Lower lobe of right lung (tissue), 2 donors: ENCODE results near the gene JMJD8. TPM values are rescaled to one million over a fixed set of nuclear protein-coding genes. Genes with fewer than 3 reads are reported as not detected.

Experiments
- ATAC-seq, 2 donors: fragments of 200-7000 bp; cut with Tn5 transposase; one replicate each; pipeline ENCODE4 v1.9.1; 2020 to 2022; ENCODE audit warnings: mild to moderate bottlenecking in 2 of 2, moderate library complexity in 2 of 2
- DNase-seq: peaks from one replicate; pipeline ENCODE4 v3.0.0-alpha.2; 2020
- H3K27ac ChIP-seq: fragments of 200-600 bp; one replicate; pipeline ENCODE4 v1.8.0; 2022
- H3K27me3 ChIP-seq: fragments of 200-600 bp; one replicate; pipeline ENCODE4 v1.8.0; 2022; ENCODE audit warnings: low read depth
- H3K36me3 ChIP-seq: fragments of 200-600 bp; one replicate; pipeline ENCODE4 v1.8.0; 2022; ENCODE audit warnings: mild to moderate bottlenecking
- H3K4me1 ChIP-seq: fragments of 200-600 bp; one replicate; pipeline ENCODE4 v1.8.0; 2022
- H3K4me3 ChIP-seq: fragments of 200-600 bp; one replicate; pipeline ENCODE4 v1.8.0; 2022; ENCODE audit warnings: mild to moderate bottlenecking
- H3K9me3 ChIP-seq: fragments of 200-600 bp; one replicate; pipeline ENCODE4 v1.8.0; 2022
- intact Hi-C: fragments of 100-400 bp; cut with DNase I; formaldehyde crosslinking; loops from one replicate; pipeline ENCODE4 v1.11.0; 2022
- total RNA-seq: library from RNA; stranded (reverse); fragmentation: NEBNext Ultra II Directional; extraction: Animal tissue kit (Norgen Biotek cat#: 25700); gene quantifications from one replicate; pipeline ENCODE4 v1.2.1, GENCODE V29; 2021
- TF ChIP-seq, protein P1 (sequence below): fragments of 200-600 bp; IDR thresholded peaks from one replicate; pipeline ENCODE4 v1.8.0; 2022; ENCODE audit warnings: antibody characterized with exemption, mild to moderate bottlenecking
- donor health status: DM: no; HTN: yes; CAD: no; lungs with severe emphysema.

Gene JMJD8
- total RNA-seq, 1 donor from 2014 or later: 43.2 TPM

DNA sequence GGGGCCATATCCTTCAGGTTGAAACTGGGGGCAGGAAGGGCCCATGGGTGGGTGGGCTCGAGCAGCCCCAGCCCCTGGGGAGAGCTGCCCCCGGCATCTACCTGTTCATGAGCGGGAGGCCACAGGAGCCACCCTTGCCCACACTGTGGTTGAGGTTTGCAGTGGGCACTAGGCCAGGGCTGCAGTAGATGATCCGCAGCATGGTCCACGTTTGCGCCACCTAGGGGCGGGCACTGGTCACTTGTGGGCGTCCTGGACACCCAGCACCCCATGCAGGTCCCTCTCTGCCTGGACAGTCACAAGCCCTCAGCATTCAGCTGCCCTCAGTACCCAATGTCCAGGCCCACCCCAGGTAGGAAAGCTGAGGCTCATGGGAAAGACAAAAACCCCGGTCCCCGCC is 1.8 kb upstream of the JMJD8 start:
- no peak overlapping the region for H3K27ac ChIP-seq
- intact Hi-C loops: no loop called here
- no peak overlapping the region for H3K4me3 ChIP-seq
- H3K9me3 ChIP-seq: no peaks in the 10 kb centered on the region
- peaks cover 36% of the 10 kb centered on the region for H3K36me3 ChIP-seq
- H3K4me1 ChIP-seq: peaks cover 66% of the 10 kb centered on the region
- DNase-seq (peak; percentile 74), ATAC-seq (no peak)
- TF ChIP-seq, protein P1, sequence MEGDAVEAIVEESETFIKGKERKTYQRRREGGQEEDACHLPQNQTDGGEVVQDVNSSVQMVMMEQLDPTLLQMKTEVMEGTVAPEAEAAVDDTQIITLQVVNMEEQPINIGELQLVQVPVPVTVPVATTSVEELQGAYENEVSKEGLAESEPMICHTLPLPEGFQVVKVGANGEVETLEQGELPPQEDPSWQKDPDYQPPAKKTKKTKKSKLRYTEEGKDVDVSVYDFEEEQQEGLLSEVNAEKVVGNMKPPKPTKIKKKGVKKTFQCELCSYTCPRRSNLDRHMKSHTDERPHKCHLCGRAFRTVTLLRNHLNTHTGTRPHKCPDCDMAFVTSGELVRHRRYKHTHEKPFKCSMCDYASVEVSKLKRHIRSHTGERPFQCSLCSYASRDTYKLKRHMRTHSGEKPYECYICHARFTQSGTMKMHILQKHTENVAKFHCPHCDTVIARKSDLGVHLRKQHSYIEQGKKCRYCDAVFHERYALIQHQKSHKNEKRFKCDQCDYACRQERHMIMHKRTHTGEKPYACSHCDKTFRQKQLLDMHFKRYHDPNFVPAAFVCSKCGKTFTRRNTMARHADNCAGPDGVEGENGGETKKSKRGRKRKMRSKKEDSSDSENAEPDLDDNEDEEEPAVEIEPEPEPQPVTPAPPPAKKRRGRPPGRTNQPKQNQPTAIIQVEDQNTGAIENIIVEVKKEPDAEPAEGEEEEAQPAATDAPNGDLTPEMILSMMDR: peak; percentile 36
- no peaks in the 10 kb centered on the region for H3K27me3 ChIP-seq

DNA sequence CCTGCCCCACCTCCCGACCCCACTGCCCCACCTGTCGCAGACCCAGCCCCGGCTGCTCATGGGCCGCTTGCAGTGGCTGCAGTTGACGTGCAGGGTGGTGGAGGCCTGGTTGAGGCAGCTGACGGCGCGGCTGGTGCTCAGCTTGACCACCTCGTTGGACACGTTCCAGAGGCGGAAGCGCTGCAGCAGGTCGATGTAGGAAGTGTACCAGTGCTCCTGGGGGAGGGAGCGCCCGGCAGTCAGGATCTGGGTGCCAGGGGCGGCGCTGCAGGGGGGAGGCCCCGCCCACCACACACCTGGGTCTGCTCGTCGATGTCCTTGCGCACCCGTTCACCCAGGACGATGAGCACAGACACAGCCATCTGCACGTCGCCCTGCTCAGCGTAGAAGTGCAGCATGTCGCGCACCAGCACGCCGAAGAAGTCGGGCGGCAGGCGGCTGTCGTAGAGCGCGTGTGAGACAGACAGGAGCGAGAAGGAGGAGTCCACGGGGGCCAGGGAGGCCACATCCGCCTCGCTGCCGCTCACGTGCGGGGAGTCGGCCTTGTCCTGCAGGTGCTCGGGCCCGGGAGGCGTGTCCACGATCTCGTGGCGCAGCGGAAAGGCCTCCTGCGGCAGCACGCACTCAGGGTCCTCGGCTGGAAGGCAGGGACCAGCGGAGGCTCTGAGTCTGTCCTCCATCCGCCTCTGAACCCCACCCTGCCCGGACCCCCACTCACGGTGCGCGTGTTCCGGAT is 995 bp upstream of the JMJD8 start:
- Histone ChIP-seq H3K4me3 (peak overlapping the region; percentile 83), H3K4me1 (peaks cover 61% of the 10 kb centered on the region), H3K36me3 (peaks cover 36% of the 10 kb centered on the region), H3K27ac (peak overlapping the region; percentile 89), H3K27me3 (no peaks in the 10 kb centered on the region), H3K9me3 (no peaks in the 10 kb centered on the region)
- TF ChIP-seq, protein P1: no peak
- no peak for ATAC-seq
- peak; percentile 61 for DNase-seq
- intact Hi-C loops: no loop called here

DNA sequence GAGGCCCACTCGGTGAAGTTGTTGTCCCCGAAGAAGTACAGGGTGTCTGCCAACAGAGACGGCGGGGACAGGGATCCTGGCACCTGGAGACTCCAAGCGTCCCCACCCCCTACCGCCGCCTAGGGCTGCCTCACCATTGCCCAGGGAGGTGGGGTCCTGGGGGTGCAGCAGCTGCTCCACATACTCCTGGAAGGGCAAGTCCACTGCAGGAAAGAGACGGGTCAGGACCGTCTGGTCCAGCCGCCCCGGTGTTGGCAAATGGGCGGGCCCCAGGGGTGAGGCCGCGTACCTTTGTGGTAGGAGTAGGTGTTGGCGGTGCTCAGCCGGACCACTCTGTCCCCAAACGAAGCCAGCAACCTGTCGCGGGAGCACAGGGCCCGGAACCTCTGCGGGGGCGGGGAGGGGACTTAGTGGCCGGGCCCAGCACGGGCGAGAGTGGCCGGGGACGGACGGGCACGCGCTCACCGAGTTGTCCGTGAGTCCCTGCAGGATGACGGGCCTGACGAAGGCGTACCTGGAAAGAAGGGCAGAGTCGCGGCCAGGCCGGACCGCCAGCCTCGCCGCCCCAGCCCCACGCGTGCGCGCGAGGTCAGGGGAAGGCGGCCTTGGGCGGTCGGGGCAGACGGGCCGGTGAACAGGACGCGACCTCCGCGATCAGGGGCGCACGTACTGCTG is 601 bp downstream of the JMJD8 start:
- H3K27ac ChIP-seq: peak overlapping the region; percentile 89
- no peaks in the 10 kb centered on the region for H3K9me3 ChIP-seq
- ATAC-seq: no peak
- no peaks in the 10 kb centered on the region for H3K27me3 ChIP-seq
- intact Hi-C loops: no loop called here
- H3K4me3 ChIP-seq: peak overlapping the region; percentile 83
- TF ChIP-seq, protein P1: no peak
- peaks cover 57% of the 10 kb centered on the region for H3K4me1 ChIP-seq
- no peak for DNase-seq
- peaks cover 36% of the 10 kb centered on the region for H3K36me3 ChIP-seq

DNA sequence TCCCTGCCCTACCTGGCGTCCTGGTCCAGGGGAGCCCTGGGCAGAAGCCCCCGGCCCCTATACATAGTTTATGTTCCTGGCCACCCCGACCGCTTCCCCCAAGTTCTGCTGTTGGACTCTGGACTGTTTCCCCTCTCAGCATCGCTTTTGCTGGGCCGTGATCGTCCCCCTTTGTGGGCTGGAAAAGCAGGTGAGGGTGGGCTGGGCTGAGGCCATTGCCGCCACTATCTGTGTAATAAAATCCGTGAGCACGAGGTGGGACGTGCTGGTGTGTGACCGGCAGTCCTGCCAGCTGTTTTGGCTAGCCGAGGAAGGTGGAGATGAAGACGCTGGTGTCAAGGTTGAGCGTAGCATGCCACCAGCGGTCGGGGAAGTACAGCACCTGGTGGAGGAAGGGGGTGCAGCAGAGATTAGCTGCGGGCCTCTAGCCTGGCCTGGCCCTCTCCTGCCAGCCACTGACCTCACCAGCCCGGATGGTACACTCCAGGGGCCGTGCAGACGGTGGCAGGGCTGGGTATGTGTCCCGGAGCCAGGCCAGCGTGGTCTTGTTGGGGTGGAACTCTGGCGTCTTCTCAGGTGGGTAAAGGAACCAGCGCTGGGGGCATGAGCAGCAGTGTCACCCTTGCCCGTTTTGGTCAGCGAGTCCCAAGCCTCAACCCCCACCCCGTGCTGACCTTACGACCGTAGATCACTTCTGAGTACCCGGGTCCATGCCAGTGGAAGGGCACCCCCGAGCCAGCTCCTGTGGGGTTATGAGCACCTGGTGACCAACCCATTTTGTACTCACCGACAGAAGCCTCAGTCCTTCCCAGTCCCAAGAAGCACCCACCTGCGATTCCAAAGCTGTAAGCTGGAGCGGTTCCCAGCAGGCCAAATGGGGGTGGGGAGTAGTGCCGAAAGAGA is 1.4 kb downstream of the JMJD8 start:
- Histone ChIP-seq H3K4me3 (no peak overlapping the region), H3K36me3 (peaks cover 36% of the 10 kb centered on the region), H3K27ac (no peak overlapping the region), H3K4me1 (peaks cover 55% of the 10 kb centered on the region), H3K9me3 (no peaks in the 10 kb centered on the region), H3K27me3 (no peaks in the 10 kb centered on the region)
- ATAC-seq: no peak
- no peak for DNase-seq
- intact Hi-C loops: no loop called here
- TF ChIP-seq, protein P1: no peak

DNA sequence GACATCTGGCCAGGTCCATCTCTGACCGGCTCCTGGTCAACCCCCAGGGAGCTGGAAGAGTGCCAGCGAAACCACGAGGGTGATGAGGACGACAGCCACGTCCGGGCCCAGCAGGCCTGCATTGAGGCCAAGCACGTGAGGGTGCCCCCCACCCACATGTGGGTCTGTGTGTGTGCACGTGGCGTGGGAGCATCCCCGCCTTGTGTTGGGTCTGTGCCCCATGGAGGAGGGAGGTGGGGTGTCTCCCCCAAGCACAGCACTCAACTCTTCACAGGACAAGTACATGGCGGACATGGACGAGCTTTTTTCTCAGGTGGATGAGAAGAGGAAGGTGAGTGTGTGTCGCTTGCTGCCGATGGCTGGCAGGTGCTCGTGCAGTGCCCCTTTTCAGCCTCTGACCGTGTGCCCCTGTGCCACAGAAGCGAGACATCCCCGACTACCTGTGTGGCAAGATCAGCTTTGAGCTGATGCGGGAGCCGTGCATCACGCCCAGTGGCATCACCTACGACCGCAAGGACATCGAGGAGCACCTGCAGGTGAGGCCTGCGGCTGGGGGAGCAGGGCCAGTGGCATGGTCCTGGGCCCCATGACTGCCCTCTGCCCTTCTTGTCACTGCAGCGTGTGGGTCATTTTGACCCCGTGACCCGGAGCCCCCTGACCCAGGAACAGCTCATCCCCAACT is 2.2 kb downstream of the JMJD8 start:
- Histone ChIP-seq H3K27ac (no peak overlapping the region), H3K27me3 (peaks cover 3% of the 10 kb centered on the region), H3K36me3 (peaks cover 30% of the 10 kb centered on the region), H3K4me3 (peak overlapping the region; percentile 71), H3K4me1 (peaks cover 55% of the 10 kb centered on the region), H3K9me3 (no peaks in the 10 kb centered on the region)
- ATAC-seq: no peak
- DNase-seq: no peak
- intact Hi-C loops: no loop called here
- TF ChIP-seq, protein P1: no peak
